NCI-H2081 (cell line): Measurements from ENCODE around the gene LCMT1.
"Not testable (repeated sequence)": the region's sequence is repeated elsewhere in the genome, so short reads cannot be mapped to it uniquely, and the experiment has no call there.

Source experiments
- DNase-seq, 2 experiments: peaks; one replicate each; lab custom pipeline; 2025; lab: John Stamatoyannopoulos, UW

LCMT1 gene

DNA sequence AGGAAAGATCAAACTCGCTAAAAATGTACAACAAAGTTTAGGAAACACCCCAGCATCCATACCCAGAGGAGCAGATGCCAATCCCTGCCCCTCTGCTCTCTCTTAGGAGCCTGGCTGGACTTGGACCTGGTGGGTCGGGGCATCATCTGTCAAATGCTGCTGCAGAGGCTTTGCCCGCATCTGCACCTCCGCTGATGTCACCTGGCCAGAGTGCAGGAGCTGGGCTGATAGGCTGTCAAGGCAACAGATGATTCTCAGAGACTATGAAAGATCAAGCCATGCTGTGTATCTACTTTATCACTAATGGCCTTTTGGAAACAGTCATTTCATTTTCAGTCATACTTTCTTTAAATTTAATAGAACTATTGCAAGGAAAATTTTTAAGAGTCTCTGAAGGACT, 15.9 kb upstream of the LCMT1 start:
- no peak for DNase-seq

DNA sequence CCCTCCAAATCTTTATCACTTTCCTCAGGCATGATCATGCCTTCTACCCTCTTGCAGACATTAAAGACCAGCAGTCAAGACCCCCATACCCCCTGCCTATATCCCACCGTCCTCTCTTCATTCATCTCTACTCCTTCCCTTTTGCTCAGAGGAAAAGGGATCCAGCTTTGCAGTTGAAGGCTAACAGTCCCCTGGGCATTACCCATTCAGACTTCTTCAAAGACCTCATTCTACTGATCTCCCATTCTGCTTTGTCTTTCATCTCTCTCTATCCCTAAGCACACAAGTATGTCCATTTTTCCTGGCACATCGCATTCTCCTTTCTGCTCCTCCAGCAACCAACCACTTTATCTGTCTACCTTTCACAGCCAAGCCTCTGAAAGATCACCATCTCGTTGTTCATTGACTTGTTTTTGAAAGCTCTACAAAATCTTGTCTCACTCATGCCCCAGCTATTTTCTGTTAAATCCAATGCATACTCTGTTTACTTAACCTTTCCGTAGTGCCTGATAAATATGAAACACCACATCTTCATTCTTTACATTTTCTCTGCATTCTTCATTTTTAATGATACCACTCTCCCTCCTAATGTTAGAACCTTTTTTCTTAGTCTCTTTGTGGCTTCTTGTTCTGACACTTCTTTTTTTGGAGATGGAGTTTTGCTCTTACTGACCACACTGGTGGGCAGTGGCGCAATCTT, 14.1 kb upstream of the LCMT1 start:
- no peak for DNase-seq

DNA sequence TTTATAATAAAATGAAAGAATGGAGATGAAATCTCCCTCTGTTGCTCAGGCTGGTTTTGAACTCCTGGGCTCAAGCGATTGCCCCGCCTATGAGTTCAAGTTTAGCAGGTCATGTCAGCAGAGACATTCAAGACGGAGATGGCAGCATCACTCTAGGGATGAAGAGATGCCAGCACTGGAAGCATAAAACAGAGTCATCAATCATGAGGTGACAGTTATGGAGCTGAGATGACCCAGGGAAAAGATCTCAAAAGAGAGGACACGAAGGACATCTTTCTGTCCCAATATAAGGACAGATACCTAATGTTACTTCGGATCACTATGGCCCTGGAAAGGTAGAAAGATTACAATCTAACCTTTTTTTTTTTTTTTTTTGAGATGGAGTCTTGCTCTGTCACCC, 11.0 kb upstream of the LCMT1 start:
- no peak for DNase-seq

DNA sequence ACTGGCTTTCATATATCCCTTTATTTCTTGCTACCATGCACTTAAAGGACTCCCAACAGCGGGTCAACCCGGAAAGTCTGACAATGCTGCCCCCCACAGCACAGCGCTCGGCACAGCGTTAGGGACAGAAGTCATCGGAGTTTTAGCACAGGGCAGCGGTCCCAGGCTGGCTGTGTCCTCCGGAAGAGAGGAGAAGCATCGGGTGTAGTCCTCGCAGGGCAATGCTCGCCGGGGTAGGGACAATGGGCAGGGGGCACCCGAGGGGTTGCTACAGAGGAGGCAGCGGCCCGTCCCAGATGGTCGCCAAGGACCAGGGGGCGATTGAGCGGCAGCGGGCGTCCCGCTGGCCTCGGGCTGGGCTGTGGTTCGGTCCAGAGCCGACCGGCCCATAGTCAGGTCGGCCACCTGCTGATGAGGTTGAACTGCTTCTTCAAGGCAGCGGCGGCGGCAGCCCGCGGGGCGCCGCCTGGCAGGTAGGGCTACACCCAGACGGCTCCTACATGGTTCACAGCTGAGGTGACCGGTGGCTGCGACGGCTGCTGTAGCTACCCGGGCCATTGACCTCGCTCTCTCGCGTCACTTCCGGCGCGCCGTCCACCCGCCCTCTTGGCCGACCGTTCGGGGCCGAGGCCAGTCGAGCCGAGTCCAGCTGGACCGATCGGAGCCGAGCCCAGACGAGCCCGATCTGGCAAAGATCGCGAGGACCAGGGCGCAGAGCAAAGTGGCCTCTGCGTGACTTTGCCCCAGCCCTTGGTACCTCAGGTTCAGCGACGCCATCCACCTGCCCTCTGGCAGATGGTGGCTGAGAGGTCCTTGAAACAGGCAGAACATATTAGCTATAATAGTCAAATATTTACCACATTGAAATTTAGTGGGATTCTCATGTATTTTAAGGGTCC, 4.7 kb upstream of the LCMT1 start:
- DNase-seq, result peak; percentile 74 to 84

DNA sequence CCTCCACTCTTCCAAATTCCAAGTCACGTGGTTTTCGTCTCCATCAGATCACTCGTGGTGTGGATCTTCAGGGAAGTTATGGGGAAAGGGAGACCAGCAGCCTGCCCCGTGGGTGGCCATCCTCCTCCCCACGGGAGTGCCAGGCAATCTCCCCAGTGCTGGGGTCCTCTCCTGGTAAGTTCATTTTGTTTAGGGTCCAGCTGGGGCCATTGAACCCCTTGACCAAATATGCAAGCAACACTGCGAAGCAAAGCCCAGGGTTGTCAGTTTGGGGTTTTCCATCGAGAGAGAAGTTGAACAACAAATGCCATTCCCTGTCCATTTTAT, 4.1 kb upstream of the LCMT1 start:
- no peak for DNase-seq

DNA sequence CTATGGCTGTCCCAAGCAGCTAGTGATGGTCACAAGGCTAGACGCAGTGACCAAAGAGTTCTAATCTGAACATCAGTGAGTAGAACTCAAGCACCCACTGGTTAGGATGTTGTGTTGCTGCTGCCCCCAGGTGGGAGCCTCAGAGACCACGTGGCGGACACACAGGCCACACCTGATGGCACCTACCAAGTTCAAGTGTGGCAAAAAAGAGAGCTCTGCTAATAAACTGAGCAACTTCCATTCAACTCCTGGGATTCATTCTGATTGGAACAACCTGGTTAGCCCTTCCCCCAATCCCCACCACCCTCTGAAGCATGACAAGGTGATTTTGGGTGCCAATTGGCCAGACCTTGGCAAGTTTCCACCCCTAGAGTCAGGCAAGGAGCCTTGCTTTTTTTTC, 3.5 kb upstream of the LCMT1 start:
- peak in 1 of 2 experiments; percentile 4 for DNase-seq

DNA sequence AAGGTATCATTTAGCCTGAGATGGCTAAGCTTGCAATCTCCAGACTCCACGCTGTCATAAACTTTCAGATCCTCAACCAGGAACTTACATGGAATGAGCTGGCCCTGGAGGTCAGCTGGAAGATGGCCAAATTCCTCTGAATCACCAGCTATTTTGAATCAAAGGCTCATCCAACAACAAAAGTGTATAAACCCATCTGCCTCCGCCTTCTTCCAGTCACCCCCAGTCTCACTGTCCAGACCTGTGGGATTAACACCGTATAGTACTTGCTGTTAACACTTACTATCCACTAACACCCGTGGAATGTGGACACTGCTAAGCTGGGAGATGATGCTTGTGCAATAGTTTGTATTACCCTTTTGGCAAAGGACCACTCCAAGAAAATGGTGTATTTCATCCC, 1.9 kb upstream of the LCMT1 start:
- no peak for DNase-seq

DNA sequence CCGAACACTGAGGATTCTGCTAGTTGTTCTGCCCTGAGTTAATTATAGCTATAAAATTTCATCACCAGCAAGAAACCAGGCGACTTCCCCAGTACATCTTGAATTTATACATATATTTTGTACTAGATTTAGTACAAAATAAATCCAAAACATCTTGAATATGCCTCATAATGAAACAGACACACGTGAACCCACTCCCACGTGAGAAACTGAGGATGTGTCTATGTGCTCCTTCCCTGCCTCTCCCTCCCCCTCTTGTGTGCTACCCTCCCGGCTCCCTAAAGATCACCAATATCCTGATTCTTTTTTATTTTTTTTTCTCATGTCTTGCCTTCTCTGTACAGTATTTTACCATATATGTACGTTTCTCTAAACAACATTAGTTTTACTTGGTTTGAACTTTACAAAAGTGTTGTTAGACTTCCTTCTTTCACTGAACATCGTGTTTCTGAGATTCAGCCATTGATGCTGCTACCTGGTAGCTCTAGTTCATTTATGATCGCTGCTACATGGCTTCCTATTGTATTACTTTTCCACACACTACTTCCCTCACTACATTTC, 1.1 kb upstream of the LCMT1 start:
- DNase-seq, result peak; percentile 16 to 48

DNA sequence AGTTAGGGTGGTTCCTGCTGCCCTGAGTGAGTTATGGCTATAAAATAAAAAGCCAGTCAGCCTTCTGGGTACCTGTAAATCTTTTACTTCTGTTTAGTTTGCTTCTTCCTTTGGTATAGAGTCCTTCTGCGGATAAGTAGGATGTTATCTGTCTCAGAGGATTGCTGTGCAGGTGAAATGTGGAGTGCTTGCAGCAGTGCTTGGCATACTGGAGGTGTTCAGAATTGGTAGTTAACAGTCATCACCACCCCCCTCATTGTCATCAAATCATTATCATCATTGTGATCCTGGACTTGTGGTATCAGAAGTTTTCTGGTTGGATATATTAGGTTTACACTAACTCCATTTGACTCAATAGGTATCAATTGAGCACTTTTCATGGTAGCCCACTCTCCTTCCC, 2.6 kb downstream of the LCMT1 start:
- DNase-seq, result no peak

DNA sequence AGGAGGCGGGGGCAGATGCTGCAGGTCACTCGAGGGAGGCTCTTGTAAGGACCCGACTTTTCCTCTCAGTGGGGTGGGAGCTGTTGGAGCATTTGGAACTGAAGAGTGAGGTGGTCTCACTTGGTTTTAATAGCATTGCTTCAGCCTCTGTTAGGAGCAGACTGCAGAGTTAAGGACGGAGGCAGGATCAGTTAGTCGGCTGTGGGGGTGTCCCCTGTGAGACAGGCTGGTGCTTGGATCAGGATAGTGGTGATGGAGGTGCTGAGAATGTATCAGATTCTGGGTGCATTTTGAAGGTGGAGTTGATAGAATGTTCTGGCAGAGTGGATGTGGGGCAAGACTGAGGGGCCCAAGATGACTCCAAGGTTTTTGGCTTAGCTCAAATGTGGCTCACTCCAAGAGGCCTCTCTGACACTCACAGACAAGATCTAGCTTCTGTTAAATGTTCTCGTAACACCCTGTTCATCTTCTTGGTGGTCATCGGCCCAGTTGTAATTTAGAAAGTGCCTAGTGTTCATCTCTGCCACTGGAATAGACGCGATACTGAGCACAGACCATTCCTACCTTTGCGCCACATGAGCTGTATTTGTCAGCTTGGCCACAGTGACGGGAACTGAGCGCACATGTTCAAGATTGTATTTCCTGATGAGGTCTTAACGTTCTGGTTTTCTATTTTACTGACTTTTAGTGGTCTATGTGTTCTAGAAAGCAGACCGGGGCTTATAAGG, 7.5 kb downstream of the LCMT1 start:
- DNase-seq, result no peak

DNA sequence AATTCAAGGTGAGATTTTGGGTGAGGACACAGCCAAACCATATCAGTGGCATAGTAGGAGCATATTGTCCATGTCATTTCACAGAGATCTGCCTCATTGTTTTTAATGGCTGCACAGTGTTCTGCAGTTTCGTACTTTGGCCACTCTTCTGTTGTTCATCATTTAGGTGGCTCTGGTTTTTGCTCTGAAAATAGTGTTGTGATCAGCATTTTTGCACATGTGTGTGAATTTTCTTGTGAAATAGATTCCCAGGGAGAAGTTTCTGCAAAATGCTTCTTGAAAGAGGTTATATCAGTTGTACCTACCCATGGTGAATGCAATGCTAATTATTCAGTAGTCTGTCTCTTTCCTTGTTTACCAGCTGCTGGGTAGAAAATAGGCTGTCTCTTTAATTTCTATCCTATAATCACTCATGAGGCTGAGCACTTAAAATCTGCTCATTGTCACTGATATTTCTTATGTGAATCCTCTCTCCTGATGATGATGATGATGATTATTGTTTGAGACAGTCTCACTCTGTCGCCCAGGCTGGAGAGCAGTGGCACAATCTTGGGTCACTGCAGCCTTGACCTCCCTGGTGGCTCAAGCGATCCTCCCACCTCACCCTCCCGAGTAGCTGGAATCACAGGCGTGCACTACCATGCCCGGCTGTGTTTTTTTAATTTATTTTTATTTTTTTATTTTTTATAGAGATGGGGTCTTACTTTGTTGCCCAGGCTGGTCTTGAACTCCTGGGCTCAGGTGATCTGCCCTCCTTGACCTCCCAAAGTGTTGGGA, 10.5 kb downstream of the LCMT1 start:
- no peak for DNase-seq

DNA sequence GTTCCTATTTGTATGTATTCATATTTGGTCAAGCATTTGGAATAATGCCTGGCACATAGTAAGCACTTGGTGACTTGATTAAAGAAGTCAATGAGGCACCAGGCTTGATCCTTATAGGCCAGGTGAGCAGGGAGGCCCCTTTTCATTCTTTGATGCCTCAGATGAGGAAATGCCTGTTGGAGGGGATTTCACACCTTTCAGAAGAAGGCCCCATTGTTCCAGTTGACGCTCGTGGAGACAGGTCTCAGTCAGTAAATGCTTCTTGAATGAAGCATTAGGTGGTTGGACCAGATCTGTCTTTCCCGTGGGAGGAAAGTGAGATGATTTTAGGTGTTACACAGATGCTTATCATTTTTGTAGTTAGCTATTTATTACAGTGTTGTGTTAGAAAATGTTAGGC, 13.0 kb downstream of the LCMT1 start:
- no peak for DNase-seq

DNA sequence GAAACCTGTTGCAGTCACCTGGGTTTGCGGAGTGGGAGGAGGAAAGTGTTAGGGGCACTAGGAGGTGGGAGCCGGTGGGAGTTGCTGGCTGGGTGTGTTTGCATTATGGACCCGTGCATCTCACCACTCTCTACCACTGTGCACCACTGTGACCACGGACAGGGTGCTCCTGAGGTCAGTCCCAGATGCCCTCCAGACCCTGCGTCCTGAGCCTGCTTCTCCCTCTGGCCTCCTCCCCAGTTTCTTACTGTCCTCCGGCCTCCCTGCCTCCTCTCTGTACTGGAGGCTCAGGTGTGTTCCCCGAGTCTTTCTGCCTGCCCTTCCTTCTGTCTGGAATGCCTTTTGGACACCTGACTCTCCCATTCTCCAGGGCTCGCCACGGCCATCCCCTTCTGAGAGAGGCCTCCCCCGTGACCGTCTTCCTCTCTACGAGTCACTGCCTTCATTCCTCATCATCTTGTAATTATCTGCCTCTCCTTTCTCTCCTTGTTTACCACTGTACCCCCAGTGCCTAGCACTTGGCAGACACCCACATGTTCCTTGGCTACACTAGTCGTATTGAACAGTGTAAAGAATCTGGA, 14.6 kb downstream of the LCMT1 start:
- not testable (repeated sequence) for DNase-seq

DNA sequence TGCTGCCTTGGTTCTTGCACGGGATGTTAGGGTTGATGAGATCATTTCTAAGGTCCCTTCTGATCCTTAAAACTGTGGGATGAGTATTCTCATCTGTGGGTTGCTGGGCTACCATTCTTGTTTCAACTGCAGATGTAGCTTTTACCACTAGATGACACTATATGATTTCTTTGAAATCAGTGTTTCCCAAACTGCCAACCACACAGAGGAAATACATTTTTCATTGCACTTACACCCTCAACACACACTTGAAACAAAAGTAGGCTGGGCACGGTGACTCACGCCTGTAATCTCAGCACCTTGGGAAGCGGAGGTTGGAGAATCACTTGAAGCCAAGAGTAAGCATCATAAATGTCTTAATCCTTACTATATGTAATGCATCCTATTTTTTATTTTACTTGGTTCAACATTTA, 15.3 kb downstream of the LCMT1 start:
- peak in 1 of 2 experiments; percentile 48 for DNase-seq

DNA sequence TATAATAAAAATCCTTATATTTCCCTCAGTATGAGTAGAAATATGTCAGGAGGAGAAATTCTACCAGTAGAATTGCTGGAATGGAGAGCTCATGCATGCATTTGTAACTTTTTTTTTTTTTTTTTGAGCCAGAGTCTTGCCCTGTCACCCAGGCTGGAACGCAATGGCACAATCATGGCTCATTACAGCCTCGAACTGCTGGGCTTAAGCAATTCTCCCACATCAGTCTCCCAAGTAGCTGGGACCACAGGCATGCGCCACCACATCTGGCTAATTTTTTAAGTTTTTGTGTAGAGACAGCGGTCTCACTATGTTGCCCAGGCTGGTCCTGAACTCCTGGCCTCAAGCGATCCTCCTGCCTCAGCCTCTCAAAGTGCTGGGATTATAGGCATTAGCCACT, 21.2 kb downstream of the LCMT1 start:
- not testable (repeated sequence) for DNase-seq

DNA sequence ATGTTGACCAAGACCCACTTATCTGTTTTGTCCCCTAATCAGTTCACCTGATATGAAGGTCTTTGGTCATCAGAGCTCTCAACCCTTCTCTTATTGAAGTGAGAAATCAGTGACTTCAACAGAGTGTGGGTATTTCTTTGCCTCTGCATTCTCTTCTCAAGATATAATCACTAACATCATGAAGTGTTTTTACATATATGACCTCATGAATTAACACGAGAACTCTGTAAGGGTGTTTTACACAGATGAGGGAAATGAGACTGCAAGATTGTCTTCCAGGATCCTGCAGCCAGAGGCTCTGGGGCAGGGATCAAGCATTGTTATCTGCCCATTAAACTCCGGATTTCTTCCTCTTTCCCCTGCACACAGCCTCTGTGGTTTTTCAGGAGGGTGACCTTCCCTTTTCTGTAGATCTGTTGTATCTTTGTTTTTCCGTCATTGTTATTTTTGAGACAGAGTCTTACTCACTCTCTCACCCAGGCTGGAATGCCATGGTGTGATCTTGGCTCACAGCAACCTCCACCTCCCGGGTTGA, 22.7 kb downstream of the LCMT1 start:
- no peak for DNase-seq

DNA sequence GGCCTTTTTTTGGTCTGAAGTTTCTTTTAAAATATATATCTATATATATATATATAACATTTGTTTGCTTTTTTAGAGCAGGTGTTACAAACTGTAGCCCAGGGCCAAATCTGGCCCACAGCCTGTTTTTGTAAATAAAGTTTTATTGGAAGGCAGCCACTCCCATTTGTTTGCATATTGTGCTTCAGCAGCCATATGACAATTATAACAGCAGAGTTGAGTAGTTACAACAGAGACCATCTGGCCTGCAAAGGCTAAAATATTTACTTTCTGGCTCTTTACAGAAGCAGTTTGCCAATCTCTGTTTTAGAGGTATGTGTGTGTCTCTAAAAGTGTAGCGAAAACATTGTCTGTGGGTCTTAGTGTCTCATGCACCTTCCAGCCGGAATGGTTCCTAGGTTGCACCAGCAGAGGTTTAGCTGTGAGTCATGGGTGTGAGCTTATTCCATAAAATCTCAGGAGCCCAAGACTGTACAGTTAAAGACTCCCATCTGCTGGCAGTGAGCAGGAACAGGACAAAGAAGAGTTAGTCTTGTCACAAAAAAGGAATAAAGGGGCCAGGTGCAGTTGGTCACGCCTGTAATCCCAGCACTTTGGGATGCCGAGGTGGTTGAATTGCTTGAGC, 23.8 kb downstream of the LCMT1 start:
- DNase-seq, result peak; percentile 69 to 90

DNA sequence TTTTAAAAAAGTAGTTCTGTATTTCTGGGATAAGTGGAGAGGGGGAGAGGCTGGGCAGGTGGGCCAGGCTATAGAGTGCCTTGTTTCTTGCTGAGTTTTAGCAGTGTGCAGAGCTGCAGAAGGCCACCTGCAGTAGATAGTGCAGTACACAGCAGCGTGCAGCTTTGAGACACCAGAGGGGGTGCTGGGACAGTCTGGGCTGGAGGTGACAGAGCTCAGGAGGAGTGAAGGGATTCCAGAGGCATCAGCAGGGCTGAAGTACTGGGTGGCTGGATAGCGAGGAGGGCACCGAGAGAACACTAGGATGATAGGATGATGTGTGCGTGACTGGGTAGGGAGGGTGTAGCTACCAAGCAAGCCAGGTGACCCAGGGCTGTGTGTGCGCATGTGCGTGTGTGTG, 26.6 kb downstream of the LCMT1 start:
- DNase-seq, result no peak

DNA sequence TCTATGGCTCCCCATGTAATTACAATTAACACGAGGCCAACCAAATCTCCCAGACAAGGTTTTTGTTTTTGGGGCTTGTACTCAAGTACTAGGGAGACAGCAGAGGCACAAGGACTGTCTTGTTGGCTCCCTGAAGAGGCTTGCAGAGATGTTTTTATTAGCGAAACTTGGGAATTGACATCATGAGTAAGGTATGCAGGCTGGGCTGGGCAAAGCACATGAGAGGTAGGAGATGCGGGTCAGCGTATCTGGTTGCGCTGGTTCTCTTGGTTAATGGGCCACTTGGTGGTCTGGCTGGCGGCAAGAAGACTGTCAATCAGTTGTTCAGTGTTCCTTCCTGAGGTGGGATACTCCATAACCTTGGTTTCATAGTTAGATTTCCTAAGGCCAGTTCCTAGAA, 28.9 kb downstream of the LCMT1 start:
- no peak for DNase-seq

DNA sequence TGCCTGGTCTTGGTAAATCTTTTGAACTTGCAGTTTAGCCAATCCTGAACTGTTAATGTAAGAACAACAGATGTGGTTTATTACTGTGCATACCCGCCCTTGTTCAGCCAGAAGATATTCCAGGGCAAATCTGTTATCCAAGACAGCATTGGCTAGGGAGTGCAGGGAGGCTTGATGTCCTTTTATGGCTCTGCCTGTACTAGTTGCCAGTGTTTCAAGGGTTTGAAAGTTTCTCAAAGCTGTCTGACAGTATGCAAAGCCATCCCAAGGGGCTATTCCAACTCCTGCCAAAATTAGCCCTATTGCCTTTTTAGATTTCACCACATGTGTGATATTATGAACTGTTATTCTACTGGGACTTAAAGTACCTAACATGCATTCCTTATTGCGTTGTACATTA, 30.1 kb downstream of the LCMT1 start:
- DNase-seq, result no peak

DNA sequence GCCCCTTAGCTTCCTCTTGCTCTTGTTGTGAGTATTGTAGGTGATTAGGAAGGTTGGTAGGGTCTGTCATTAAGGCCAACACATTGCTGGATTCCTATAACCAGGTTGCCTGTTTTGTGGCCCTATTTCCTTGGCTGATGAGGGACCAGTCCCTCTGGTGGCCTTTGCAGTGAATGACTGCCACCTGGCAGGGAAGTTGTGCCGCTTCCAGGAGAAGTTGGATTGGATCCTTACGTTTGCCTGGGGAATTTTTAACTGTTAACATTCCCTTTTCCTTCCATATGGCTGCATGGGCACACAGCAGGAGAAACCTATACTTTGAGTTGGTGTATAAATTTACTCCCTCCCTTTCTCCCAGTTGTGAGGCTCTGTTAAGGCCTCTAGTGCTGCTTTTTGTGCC, 32.4 kb downstream of the LCMT1 start:
- DNase-seq, result no peak
